GM10248 (cell line): ENCODE data around the gene CREBBP.

Experiments used
- CTCF ChIA-PET: fragments of 300-600 bp; sonication (Branson Sonifier 250); formaldehyde crosslinking; extraction: SDS; loops from one replicate; lab custom pipeline; 2021; ENCODE audit warnings: antibody characterized with exemption; lab: Yijun Ruan, JAX
- POLR2A ChIA-PET: fragments of 350-650 bp; sonication (Branson Sonifier 250); formaldehyde crosslinking; extraction: SDS; loops from one replicate; lab custom pipeline; 2020; ENCODE audit warnings: antibody characterized with exemption; lab: Yijun Ruan, JAX
- DNase-seq: peaks from one replicate; pipeline ENCODE4 v3.0.0; 2012; ENCODE audit errors: extremely low spot score
- CTCF ChIP-seq: IDR thresholded peaks from 2 replicates; pipeline ENCODE4 v1.5.1; 2012; ENCODE audit warnings: mild to moderate bottlenecking, low read depth; ENCODE audit errors: extremely low read depth, missing control alignments, control extremely low read depth

The CREBBP gene

GRCh38 chr16:3866703-3867431 lies 13.6 kb downstream of the CREBBP start:
- TF ChIP-seq CTCF, result no peak
- ChIA-PET CTCF (interaction anchor here (1.6 to 1.9 kb wide), 3 partner anchors 8 to 12 kb away, joined by 5 to 6 read pairs (median 5); no protein-coding TSS in a partner anchor), POLR2A (no interaction called here)
- no peak for DNase-seq

- ChIA-PET POLR2A (no interaction called here), CTCF (interaction anchor here (1.9 kb wide), 1 partner anchor 10 kb away, joined by 6 read pairs; no protein-coding TSS in a partner anchor)
- DNase-seq, result no peak
Observed at GRCh38 chr16:3865241-3865640, 15.3 kb downstream of the CREBBP start.

GRCh38 chr16:3864562-3864961 lies 16.0 kb downstream of the CREBBP start:
- CTCF ChIA-PET, result interaction anchor here (1.0 to 1.9 kb wide), 2 partner anchors 8 to 10 kb away, joined by 3 to 6 read pairs; no protein-coding TSS in a partner anchor
- POLR2A ChIA-PET, result no interaction called here
- no peak for TF ChIP-seq CTCF

More at GRCh38 chr16:3865241-3865640, 15.3 kb downstream of the CREBBP start:
- no peak for TF ChIP-seq CTCF

GRCh38 chr16:3863587-3863986 lies 16.9 kb downstream of the CREBBP start:
- ChIA-PET POLR2A (interaction anchor here (0.6 kb wide), 1 partner anchor 851 kb away, joined by 8 read pairs; no protein-coding TSS in a partner anchor), CTCF (interaction anchor here (1.3 kb wide), 1 partner anchor 10 kb away, joined by 3 read pairs; no protein-coding TSS in a partner anchor)
- no peak for DNase-seq
- TF ChIP-seq CTCF, result no peak

More at GRCh38 chr16:3864562-3864961, 16.0 kb downstream of the CREBBP start:
- DNase-seq, result no peak

GRCh38 chr16:3861808-3862451 lies 18.6 kb downstream of the CREBBP start:
- CTCF ChIA-PET, result interaction anchor here (1.1 to 2.8 kb wide), 5 partner anchors 9 to 57 kb away, joined by 3 to 10 read pairs (median 3); no protein-coding TSS in a partner anchor

More at GRCh38 chr16:3861808-3862451, 18.6 kb downstream of the CREBBP start:
- DNase-seq, result no peak
- TF ChIP-seq CTCF, result no peak
- POLR2A ChIA-PET, result no interaction called here
